GM04503 (cell line): ENCODE data around the gene ZNF516.

Experiments used
- DNase-seq: peaks from one replicate; pipeline ENCODE4 v3.0.0-alpha.2; 2012; ENCODE audit warnings: low read depth

ZNF516 gene

GRCh38 chr18:76468345-76469304 is 26.4 kb downstream of the ZNF516 start:
- no peak for DNase-seq

- DNase-seq: no peak
These were observed 27.5 kb downstream of the ZNF516 start for GRCh38 chr18:76467371-76468190.

GRCh38 chr18:76466410-76466991 is 28.5 kb downstream of the ZNF516 start:
- no peak for DNase-seq

- DNase-seq: no peak
These were observed 29.2 kb downstream of the ZNF516 start for GRCh38 chr18:76465630-76466409.

- no peak for DNase-seq
These were observed 30.5 kb downstream of the ZNF516 start for GRCh38 chr18:76464281-76465259.

GRCh38 chr18:76463872-76464271 is 31.2 kb downstream of the ZNF516 start:
- DNase-seq: no peak

GRCh38 chr18:76463358-76463757 is 31.7 kb downstream of the ZNF516 start:
- no peak for DNase-seq

- no peak for DNase-seq
These were observed 32.7 kb downstream of the ZNF516 start for GRCh38 chr18:76462326-76462694.

- no peak for DNase-seq
These were observed 33.2 kb downstream of the ZNF516 start for GRCh38 chr18:76461692-76462325.

GRCh38 chr18:76461148-76461547 is 33.9 kb downstream of the ZNF516 start:
- DNase-seq: no peak

GRCh38 chr18:76460482-76460881 is 34.6 kb downstream of the ZNF516 start:
- DNase-seq: no peak

- peak; percentile 100 for DNase-seq
These were observed 35.2 kb downstream of the ZNF516 start for GRCh38 chr18:76459687-76460350.

- DNase-seq: no peak
These were observed 35.7 kb downstream of the ZNF516 start for GRCh38 chr18:76459312-76459686.

- DNase-seq: no peak
These were observed 36.3 kb downstream of the ZNF516 start for GRCh38 chr18:76458522-76459311.

GRCh38 chr18:76457957-76458356 is 37.1 kb downstream of the ZNF516 start:
- DNase-seq: no peak

GRCh38 chr18:76457475-76457874 is 37.6 kb downstream of the ZNF516 start:
- DNase-seq: no peak

- DNase-seq: no peak
These were observed 38.2 kb downstream of the ZNF516 start for GRCh38 chr18:76456823-76457222.

- DNase-seq: no peak
These were observed 38.9 kb downstream of the ZNF516 start for GRCh38 chr18:76456018-76456750.
